T-cell (primary cell): ENCODE data around the gene NFX1. TPM values are rescaled to one million over a fixed set of nuclear protein-coding genes. Genes with fewer than 3 reads are reported as not detected.
"Not testable (repeated sequence)": the region's sequence is repeated elsewhere in the genome, so short reads cannot be mapped to it uniquely, and the experiment has no call there.

Experiments used
- ATAC-seq, 4 experiments: fragments of 200-7000 bp in 3 of 4; fragments of 150-1000 bp in 1 of 4; cut with Tn5 transposase; replicated peaks in 1 of 4; 1 replicate in 3 of 4; 2 replicates in 1 of 4; pipeline ENCODE4 v1.10.0; 2021; ENCODE audit warnings: moderate library complexity in 3 of 4, mild to moderate bottlenecking in 2 of 4, moderate number of reproducible peaks in 1 of 4
- CTCF ChIA-PET, 2 donors: fragments of 300-600 bp; sonication (Branson Sonifier 250); formaldehyde crosslinking; loops; one replicate each; lab custom pipeline; 2022; ENCODE audit warnings: antibody characterized with exemption in 2 of 2; lab: Charles Lee
- POLR2A ChIA-PET, 2 donors: fragments of 300-600 bp; sonication (Branson Sonifier 250); formaldehyde crosslinking; loops; one replicate each; lab custom pipeline; 2022; ENCODE audit warnings: antibody characterized with exemption in 2 of 2; lab: Charles Lee
- DNase-seq, 35 experiments: peaks; one replicate each; pipeline versions ENCODE4 v3.0.0 to v3.0.0-alpha.2; 2013 to 2023
- H3K27ac ChIP-seq: one replicate; pipeline ENCODE4 v1.5.1; 2013; ENCODE audit warnings: low read length
- H3K27me3 ChIP-seq, 2 experiments: replicated peaks in 1 of 2; 1 replicate in 1 of 2; 2 replicates in 1 of 2; pipeline versions ENCODE4 v1.6.1 to v1.7.0; 2013; ENCODE audit warnings: low read length in 1 of 2, mixed read lengths in 1 of 2; ENCODE audit not compliant: control insufficient read depth in 2 of 2, insufficient read depth in 2 of 2; ENCODE audit errors: extremely low read depth in 1 of 2
- H3K36me3 ChIP-seq, 2 donors: 1 replicate in 1 of 2; 2 replicates in 1 of 2; pipeline versions ENCODE4 v1.6.1 to v1.7.0; 2013; ENCODE audit warnings: low read length in 1 of 2; ENCODE audit not compliant: control insufficient read depth in 2 of 2, insufficient read depth in 1 of 2; ENCODE audit errors: extremely low read depth in 1 of 2
- H3K4me1 ChIP-seq, 2 experiments: 1 replicate in 1 of 2; 2 replicates in 1 of 2; pipeline versions ENCODE4 v1.6.1 to v1.7.0; 2013; ENCODE audit warnings: low read length in 2 of 2, mixed read lengths in 1 of 2; ENCODE audit not compliant: insufficient read depth in 2 of 2, control insufficient read depth in 1 of 2; ENCODE audit errors: extremely low read depth in 1 of 2
- H3K4me3 ChIP-seq, 2 donors: 1 replicate in 1 of 2; 2 replicates in 1 of 2; pipeline versions ENCODE4 v1.5.1 to v1.7.0; 2013; ENCODE audit warnings: mild to moderate bottlenecking in 2 of 2, low read length in 1 of 2, moderate library complexity in 1 of 2; ENCODE audit not compliant: control insufficient read depth in 1 of 2; ENCODE audit errors: extremely low read depth in 1 of 2
- H3K9me3 ChIP-seq: 2 replicates; pipeline ENCODE4 v1.7.0; 2013
- H3K27ac Mint-ChIP-seq, 2 donors: one replicate each; pipeline ENCODE4 v1.8.0; 2020 to 2021; ENCODE audit warnings: mild to moderate bottlenecking in 2 of 2, mixed read lengths in 2 of 2
- H3K27me3 Mint-ChIP-seq, 2 donors: one replicate each; pipeline ENCODE4 v1.8.0; 2021 to 2022; ENCODE audit warnings: mixed read lengths in 2 of 2
- H3K36me3 Mint-ChIP-seq: one replicate; pipeline ENCODE4 v1.8.0; 2021; ENCODE audit warnings: mixed read lengths
- H3K4me1 Mint-ChIP-seq, 3 donors: one replicate each; pipeline ENCODE4 v1.8.0; 2020 to 2022; ENCODE audit warnings: mixed read lengths in 3 of 3, mild to moderate bottlenecking in 1 of 3
- H3K4me3 Mint-ChIP-seq, 3 donors: one replicate each; pipeline ENCODE4 v1.8.0; 2020 to 2022; ENCODE audit warnings: mild to moderate bottlenecking in 3 of 3, mixed read lengths in 3 of 3, moderate library complexity in 3 of 3
- H3K9me3 Mint-ChIP-seq, 3 donors: one replicate each; pipeline ENCODE4 v1.8.0; 2020 to 2022; ENCODE audit warnings: mixed read lengths in 3 of 3
- WGBS: methylation state at CpG from one replicate; pipeline ENCODE4 v1.1.5; 2013; ENCODE audit warnings: missing lambda C conversion rate; ENCODE audit not compliant: insufficient coverage; 5-methylcytosine and 5-hydroxymethylcytosine counted together
- total RNA-seq, 35 experiments: library from RNA in 6 of 35; stranded (reverse) in 6 of 35; fragments of 120-200 nt in 1 of 35; gene quantifications; one replicate each; pipeline versions ENCODE4 v1.2.1 to v1.2.4 and lab custom pipeline; 2013 to 2026

The NFX1 gene
- total RNA-seq, 5 donors from 2014 or later (not counting 1 experiment from before 2014, with no cell fraction given), result 41.5 to 55.8 (median 48.5) TPM

DNA sequence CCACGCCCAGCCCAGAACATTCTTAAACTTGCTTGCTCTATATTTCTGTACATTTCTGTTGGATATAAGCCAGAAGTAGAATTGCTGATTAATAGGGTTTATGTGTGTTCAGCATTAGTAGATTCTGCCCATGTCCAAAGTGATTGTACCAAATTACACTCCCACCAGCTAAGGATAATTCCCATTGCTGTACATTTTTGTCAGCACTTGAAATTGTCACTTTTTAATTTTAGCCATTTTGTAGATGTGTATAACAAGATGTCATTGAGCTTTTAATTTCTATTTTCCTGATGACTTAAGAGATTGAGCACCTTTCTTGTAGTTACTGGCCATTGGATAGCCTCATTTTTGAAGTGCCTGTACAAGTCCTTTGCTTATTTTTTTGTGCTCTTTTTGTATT, 65.6 kb downstream of the NFX1 start:
- H3K4me3 Mint-ChIP-seq, result no peak overlapping the region
- Histone ChIP-seq H3K9me3 (no peaks in the 10 kb centered on the region), H3K4me1 (no peaks in the 10 kb centered on the region), H3K27ac (no peak overlapping the region), H3K36me3 (peaks cover 0 to 28% of the 10 kb centered on the region in 2 donors), H3K4me3 (no peak overlapping the region), H3K27me3 (no peaks in the 10 kb centered on the region)
- peaks cover 0 to 10% (median 2%) of the 10 kb centered on the region in 3 donors for H3K4me1 Mint-ChIP-seq
- CTCF ChIA-PET, result no interaction called here
- no peaks in the 10 kb centered on the region for H3K9me3 Mint-ChIP-seq
- H3K36me3 Mint-ChIP-seq, result peaks cover 37% of the 10 kb centered on the region
- DNase-seq (no peak), ATAC-seq (no peak)
- POLR2A ChIA-PET, result no interaction called here
- no peaks in the 10 kb centered on the region for H3K27me3 Mint-ChIP-seq
- H3K27ac Mint-ChIP-seq, result no peak overlapping the region
- no CpG with 5 or more reads among the region's 1 CpG for WGBS

DNA sequence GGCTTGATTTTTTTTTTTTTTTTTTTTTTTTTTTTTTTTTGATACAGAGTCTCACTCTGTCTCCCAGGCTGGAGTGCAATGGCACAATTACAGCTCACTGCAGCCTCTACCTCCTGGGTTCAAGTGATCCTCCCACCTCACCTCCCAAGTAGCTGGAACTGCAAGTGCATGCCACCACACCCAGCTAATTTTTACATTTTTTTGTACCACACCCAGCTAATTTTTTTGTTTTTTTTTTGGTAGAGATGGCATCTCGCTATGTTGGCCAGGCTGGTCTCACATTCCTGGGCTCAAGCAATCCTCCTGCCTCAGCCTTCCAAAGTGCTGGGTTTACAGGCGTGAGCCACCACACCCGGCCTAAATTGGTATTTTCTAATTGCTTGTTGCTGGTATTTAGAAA, 68.3 kb downstream of the NFX1 start:
- POLR2A ChIA-PET, ATAC-seq: not testable (repeated sequence)
- 86% methylated on average over 1 of the region's 3 CpGs for WGBS

DNA sequence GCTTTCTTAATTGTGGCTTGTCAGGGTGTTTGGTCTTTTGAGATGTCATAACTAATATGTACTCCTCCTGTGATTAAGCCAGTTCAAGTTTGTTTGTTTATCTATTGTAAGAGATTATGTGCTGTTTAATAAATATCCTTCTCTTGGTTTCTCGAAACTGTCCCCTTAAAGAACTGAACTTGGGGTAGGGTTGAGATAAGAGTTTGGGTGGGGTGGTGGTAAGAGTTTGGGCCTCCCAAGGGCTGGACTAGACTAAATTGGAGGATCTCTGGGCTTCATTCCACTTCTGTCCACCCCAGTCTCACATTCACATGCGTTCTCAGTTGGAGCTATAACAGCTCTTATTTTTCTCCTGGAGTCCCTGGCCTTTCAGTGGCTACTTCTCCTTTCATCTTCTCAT, 73.8 kb downstream of the NFX1 start:
- Histone ChIP-seq H3K27me3 (no peaks in the 10 kb centered on the region), H3K4me1 (no peaks in the 10 kb centered on the region), H3K9me3 (no peaks in the 10 kb centered on the region), H3K27ac (no peak overlapping the region), H3K4me3 (no peak overlapping the region), H3K36me3 (peaks cover 13 to 53% of the 10 kb centered on the region in 2 donors)
- Mint-ChIP-seq H3K27me3 (no peaks in the 10 kb centered on the region), H3K27ac (no peak overlapping the region), H3K9me3 (no peaks in the 10 kb centered on the region), H3K4me1 (no peaks in the 10 kb centered on the region), H3K4me3 (no peak overlapping the region), H3K36me3 (peaks cover 48% of the 10 kb centered on the region)
- ATAC-seq (no peak), DNase-seq (no peak)
- ChIA-PET CTCF (interaction anchor here in 1 of 2 donors (0.6 kb wide), 1 partner anchor 361 kb away, joined by 3 read pairs; no protein-coding TSS in a partner anchor), POLR2A (no interaction called here)
- WGBS, result no CpG with 5 or more reads among the region's 2 CpGs

More for the DNA sequence above, 68.3 kb downstream of the NFX1 start:
- peaks cover 0 to 22% of the 10 kb centered on the region in 2 donors for H3K36me3 ChIP-seq
- H3K27ac ChIP-seq, H3K27ac Mint-ChIP-seq, DNase-seq, H3K27me3 Mint-ChIP-seq, H3K9me3 ChIP-seq, H3K27me3 ChIP-seq, H3K4me1 Mint-ChIP-seq, H3K4me3 ChIP-seq, H3K4me3 Mint-ChIP-seq, H3K4me1 ChIP-seq, H3K9me3 Mint-ChIP-seq, CTCF ChIA-PET: not testable (repeated sequence)
- H3K36me3 Mint-ChIP-seq, result peaks cover 39% of the 10 kb centered on the region

DNA sequence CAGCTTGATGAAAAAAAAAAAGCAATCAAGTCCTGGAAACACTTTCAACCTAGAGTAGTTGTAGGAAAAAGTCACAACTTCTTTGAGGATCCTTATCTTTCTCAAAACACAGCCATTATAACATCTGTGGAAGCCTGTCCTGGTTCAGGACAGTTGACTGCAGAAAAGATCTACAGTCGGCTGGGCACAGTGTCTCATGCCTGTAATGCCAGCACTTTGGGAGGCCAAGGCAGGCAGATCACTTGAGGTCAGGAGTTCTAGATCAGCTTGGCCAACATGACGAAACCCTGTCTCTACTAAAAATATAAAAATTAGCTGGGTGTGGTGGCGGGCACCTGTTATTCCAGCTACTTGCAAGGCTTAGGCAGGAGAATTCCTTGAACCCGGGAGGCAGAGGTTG, 74.5 kb downstream of the NFX1 start:
- H3K27me3 Mint-ChIP-seq, DNase-seq, H3K4me3 ChIP-seq, H3K4me3 Mint-ChIP-seq, H3K27ac ChIP-seq, H3K9me3 Mint-ChIP-seq, H3K4me1 ChIP-seq, H3K4me1 Mint-ChIP-seq, POLR2A ChIA-PET, H3K27ac Mint-ChIP-seq, H3K27me3 ChIP-seq, H3K9me3 ChIP-seq, ATAC-seq: not testable (repeated sequence)
- 100% methylated on average over 1 of the region's 4 CpGs for WGBS
- peaks cover 53% of the 10 kb centered on the region for H3K36me3 Mint-ChIP-seq
- peaks cover 13 to 58% of the 10 kb centered on the region in 2 donors for H3K36me3 ChIP-seq
- CTCF ChIA-PET, result interaction anchor here in 1 of 2 donors (0.7 kb wide), 1 partner anchor 10 kb away, joined by 3 read pairs; no protein-coding TSS in a partner anchor

DNA sequence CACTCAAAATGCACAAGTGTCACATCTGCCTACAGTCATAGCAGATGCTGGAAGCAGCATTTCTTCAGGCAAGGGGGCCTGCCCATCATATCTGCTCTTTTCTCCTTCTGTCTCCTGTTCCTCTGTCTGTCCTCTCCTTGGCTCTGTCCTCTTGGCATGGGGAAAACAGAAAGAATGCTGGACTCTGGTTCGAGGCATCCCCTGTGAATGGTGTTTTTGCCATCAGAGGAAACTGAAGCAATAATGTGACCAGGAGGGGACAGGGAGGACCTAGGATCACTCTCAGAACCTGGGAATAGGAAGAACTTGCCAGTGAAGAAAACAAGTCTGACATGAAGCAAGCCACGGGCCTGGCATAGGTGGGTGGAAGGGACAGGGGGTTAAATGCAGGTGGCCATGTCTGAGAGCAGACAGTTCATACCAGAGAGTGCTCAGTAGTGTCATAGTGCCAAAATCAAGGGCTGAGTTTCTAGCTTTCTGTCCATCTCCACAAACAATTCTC, 76.7 kb downstream of the NFX1 start:
- H3K27ac Mint-ChIP-seq, result no peak overlapping the region
- CTCF ChIA-PET, result no interaction called here
- H3K27me3 Mint-ChIP-seq, result no peaks in the 10 kb centered on the region
- H3K4me3 Mint-ChIP-seq, result no peak overlapping the region
- H3K4me1 Mint-ChIP-seq, result no peaks in the 10 kb centered on the region
- ATAC-seq (no peak), DNase-seq (no peak)
- Histone ChIP-seq H3K27ac (no peak overlapping the region), H3K4me3 (no peak overlapping the region), H3K9me3 (no peaks in the 10 kb centered on the region), H3K27me3 (no peaks in the 10 kb centered on the region), H3K36me3 (peaks cover 16 to 76% of the 10 kb centered on the region in 2 donors), H3K4me1 (no peaks in the 10 kb centered on the region)
- peaks cover 63% of the 10 kb centered on the region for H3K36me3 Mint-ChIP-seq
- no peaks in the 10 kb centered on the region for H3K9me3 Mint-ChIP-seq
- WGBS, result 100% methylated on average over 1 of the region's 2 CpGs
- POLR2A ChIA-PET, result no interaction called here

DNA sequence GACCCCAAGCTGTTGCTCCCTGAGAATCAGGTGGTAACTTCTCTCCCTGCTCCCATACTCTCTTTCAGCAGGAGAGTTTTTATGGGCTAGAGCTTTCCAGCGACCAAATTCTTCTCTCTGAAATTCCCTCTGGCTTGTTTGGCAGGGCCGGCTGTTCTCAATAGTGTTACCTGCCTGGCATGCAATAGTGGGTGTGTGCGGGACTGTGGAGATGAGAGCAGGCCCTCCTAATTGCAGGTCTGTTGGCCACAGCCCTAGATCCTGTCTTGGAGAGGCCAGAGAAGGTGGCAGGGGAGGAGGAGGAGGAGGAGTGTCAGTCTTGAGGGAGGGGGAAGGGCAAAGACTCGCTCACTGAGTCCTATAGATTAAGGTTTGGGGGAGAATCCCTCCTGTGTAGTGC, 82.6 kb downstream of the NFX1 start:
- no peaks in the 10 kb centered on the region for H3K27me3 Mint-ChIP-seq
- H3K4me3 Mint-ChIP-seq, result no peak overlapping the region
- H3K36me3 Mint-ChIP-seq, result peaks cover 31% of the 10 kb centered on the region
- ATAC-seq (no peak), DNase-seq (no peak)
- POLR2A ChIA-PET, result interaction anchor here in 1 of 2 donors (1.5 kb wide), 1 partner anchor 101 kb away, joined by 3 read pairs; the partner anchor contains the start of gene NOL6
- 100% methylated on average over 3 of the region's 4 CpGs for WGBS
- peaks cover 3 to 38% of the 10 kb centered on the region in 2 donors for H3K36me3 ChIP-seq
- peak overlapping the region in 1 of 2 donors; percentile 16 for H3K27ac Mint-ChIP-seq
- H3K4me1 Mint-ChIP-seq, result peaks cover 10 to 14% (median 11%) of the 10 kb centered on the region in 3 donors
- H3K4me3 ChIP-seq, result no peak overlapping the region
- peaks cover 0 to 9% of the 10 kb centered on the region in 2 experiments for H3K4me1 ChIP-seq
- no peak overlapping the region for H3K27ac ChIP-seq
- H3K9me3 Mint-ChIP-seq, result no peaks in the 10 kb centered on the region
- CTCF ChIA-PET, result interaction anchor here (0.6 to 2.9 kb wide), 3 partner anchors 76 to 130 kb away, joined by 3 to 15 read pairs (median 3); partner anchors contain the start of gene AQP3 (in 1 of the 2)
- H3K9me3 ChIP-seq, result no peaks in the 10 kb centered on the region
- H3K27me3 ChIP-seq, result no peaks in the 10 kb centered on the region
